OCI-LY7 (cell line): Measurements from ENCODE around the gene PTPRJ. TPM values are rescaled to one million over a fixed set of nuclear protein-coding genes. Genes with fewer than 3 reads are reported as not detected.

Experiments
- BruUV-seq: library from RNA; stranded (reverse); fragments of 400-500 nt; replicated peaks from 2 replicates; lab custom pipeline; 2021; lab: Mats Ljungman, UMichigan
- CTCF ChIA-PET: fragments of 300-600 bp; sonication (Branson Sonifier 250); formaldehyde crosslinking; loops from one replicate; lab custom pipeline; 2022; ENCODE audit warnings: antibody characterized with exemption; ENCODE audit not compliant: unreplicated experiment; lab: Charles Lee
- POLR2A ChIA-PET: fragments of 300-600 bp; sonication (Branson Sonifier 250); formaldehyde crosslinking; loops from one replicate; lab custom pipeline; 2022; ENCODE audit warnings: antibody characterized with exemption; lab: Charles Lee
- DNase-seq: peaks from one replicate; pipeline ENCODE4 v3.0.0-alpha.2; 2015; ENCODE audit warnings: low spot score
- H2AFZ ChIP-seq: fragments of 200-600 bp; sonication (generic), shearing (Covaris generic); 2 replicates; pipeline ENCODE4 v1.6.1; 2014; ENCODE audit warnings: mild to moderate bottlenecking, antibody characterized with exemption, low read length, moderate library complexity
- H3K27ac ChIP-seq: fragments of 200-600 bp; sonication (generic); 2 replicates; pipeline ENCODE4 v1.5.1; 2014; ENCODE audit warnings: mixed run types, low read depth, mild to moderate bottlenecking, moderate library complexity, low read length, inconsistent platforms; ENCODE audit not compliant: poor library complexity, severe bottlenecking
- H3K36me3 ChIP-seq: fragments of 200-600 bp; sonication (generic); 2 replicates; pipeline ENCODE4 v1.6.1; 2014; ENCODE audit warnings: mild to moderate bottlenecking, antibody characterized with exemption, low read length, moderate library complexity, mixed read lengths; ENCODE audit not compliant: insufficient read depth
- H3K4me1 ChIP-seq: fragments of 200-600 bp; sonication (generic); 2 replicates; pipeline ENCODE4 v1.5.1; 2014; ENCODE audit warnings: mild to moderate bottlenecking, low read length; ENCODE audit not compliant: insufficient read depth, poor library complexity, severe bottlenecking
- H3K4me2 ChIP-seq: fragments of 200-600 bp; sonication (generic); 2 replicates; pipeline ENCODE4 v1.6.1; 2014; ENCODE audit warnings: mild to moderate bottlenecking, low read length
- H3K4me3 ChIP-seq: fragments of 200-600 bp; sonication (generic); 2 replicates; pipeline ENCODE4 v1.5.1; 2014; ENCODE audit warnings: mild to moderate bottlenecking, low read depth, low read length; ENCODE audit not compliant: poor library complexity, severe bottlenecking
- H3K79me2 ChIP-seq: fragments of 200-600 bp; sonication (generic); 2 replicates; pipeline ENCODE4 v1.6.1; 2016; ENCODE audit warnings: low read depth, mild to moderate bottlenecking, low read length, moderate library complexity, mixed read lengths; ENCODE audit not compliant: insufficient read depth
- H3K9me2 ChIP-seq: fragments of 200-600 bp; sonication (generic); 2 replicates; pipeline ENCODE4 v1.6.1; 2016; ENCODE audit warnings: mild to moderate bottlenecking, low read length, mixed read lengths; ENCODE audit not compliant: insufficient read depth
- H3K9me3 ChIP-seq: fragments of 200-600 bp; sonication (generic); 2 replicates; pipeline ENCODE4 v1.6.1; 2014; ENCODE audit warnings: mild to moderate bottlenecking, mixed run types, low read length, mixed read lengths
- H4K20me1 ChIP-seq: fragments of 200-600 bp; sonication (generic); 2 replicates; pipeline ENCODE4 v1.6.1; 2014; ENCODE audit warnings: mild to moderate bottlenecking, antibody characterized with exemption, low read length, moderate library complexity, mixed read lengths; ENCODE audit not compliant: insufficient read depth
- CTCF ChIP-seq: fragments of 200-600 bp; sonication (generic); conservative IDR thresholded peaks from 2 replicates; pipeline ENCODE4 v1.5.1; 2014; ENCODE audit warnings: mild to moderate bottlenecking, antibody characterized with exemption, low read length, moderate library complexity, mixed read lengths
- EZH2phosphoT487 ChIP-seq: fragments of 200-600 bp; sonication (generic); IDR thresholded peaks from 2 replicates; pipeline ENCODE4 v1.6.1; 2018; ENCODE audit warnings: low read depth, borderline replicate concordance, mild to moderate bottlenecking, mixed run types, antibody characterized with exemption, low read length, moderate library complexity, mixed read lengths
- intact Hi-C: fragments of 100-400 bp; cut with micrococcal nuclease; formaldehyde crosslinking; loops from one replicate; pipeline ENCODE4 v1.10.0; 2022; ENCODE audit not compliant: unreplicated experiment
- total RNA-seq, 2 experiments: library from RNA; depleted of rRNA in 1 of 2; stranded (reverse); fragments of >200 nt in 1 of 2; shearing (Covaris generic) in 1 of 2; gene quantifications; 2 replicates each; pipeline ENCODE4 v1.2.3, GENCODE V29; 2014 to 2022

The PTPRJ gene
- total RNA-seq, 2 experiments from 2014 or later, result 5.4 to 28.3 TPM

DNA sequence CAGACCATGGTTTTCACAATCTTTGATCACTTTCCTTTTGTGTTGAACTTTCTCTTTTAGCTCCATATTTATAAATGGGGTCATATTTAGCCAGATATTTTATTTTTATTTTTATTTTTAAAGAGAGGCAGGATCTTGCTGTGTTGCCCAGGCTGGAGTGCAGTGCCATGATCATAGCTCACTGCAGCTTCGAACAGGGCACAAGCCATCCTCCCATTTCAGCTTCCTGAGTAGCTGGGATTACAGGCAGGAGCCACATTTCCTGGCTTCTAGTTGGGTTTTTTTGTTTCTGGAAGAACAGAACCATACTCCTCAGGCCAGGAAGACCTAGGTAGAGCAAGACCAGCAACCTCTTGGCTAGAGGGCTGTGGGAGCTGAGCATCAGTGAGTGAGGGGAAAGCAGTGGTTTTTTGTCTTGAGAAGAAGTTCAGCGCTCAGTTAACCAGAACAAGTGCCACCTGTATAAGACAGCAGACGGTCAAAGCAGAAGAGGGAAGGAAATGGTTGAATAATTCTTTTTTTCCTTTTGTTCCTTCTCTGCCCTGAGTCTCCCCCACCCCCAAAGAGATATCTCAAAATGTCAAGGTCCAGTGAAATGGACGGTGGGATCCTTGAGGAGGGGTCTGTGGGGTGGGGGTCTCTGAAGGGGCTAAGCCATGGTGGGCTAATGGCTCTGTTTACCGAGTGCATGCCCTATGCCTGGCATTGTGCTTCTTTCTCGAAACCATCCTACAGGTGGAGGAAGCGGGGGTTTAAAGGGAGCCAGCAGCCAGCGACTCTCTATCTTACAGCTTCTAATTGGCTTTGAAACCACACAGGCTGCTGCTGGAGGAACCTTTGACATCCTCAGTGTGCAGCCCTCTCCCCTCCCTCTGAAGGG, 63.0 kb downstream of the PTPRJ start:
- peak overlapping the region; percentile 50 for H3K4me3 ChIP-seq
- H4K20me1 ChIP-seq, result no peaks in the 10 kb centered on the region
- BruUV-seq, result no TSS peak
- H2AFZ ChIP-seq, result peak overlapping the region; percentile 1; the same call in 1 of the 2 replicates
- peak; percentile 91 for DNase-seq
- H3K9me2 ChIP-seq, result no peaks in the 10 kb centered on the region
- H3K79me2 ChIP-seq, result peaks cover 23% of the 10 kb centered on the region; the same call in 1 of the 2 replicates
- no peak for TF ChIP-seq CTCF
- TF ChIP-seq EZH2phosphoT487, result no peak
- H3K9me3 ChIP-seq, result no peaks in the 10 kb centered on the region
- ChIA-PET POLR2A (interaction anchor here (0.5 to 4.6 kb wide), 19 partner anchors 9 to 312 kb away, joined by 3 to 36 read pairs (median 4); no protein-coding TSS in a partner anchor), CTCF (interaction anchor here (0.6 to 1.2 kb wide), 3 partner anchors 10 to 30 kb away, joined by 3 to 6 read pairs (median 4); no protein-coding TSS in a partner anchor)
- peaks cover 82% of the 10 kb centered on the region for H3K4me1 ChIP-seq
- intact Hi-C loops, result loop anchor here (1.0 kb wide), 4 partner anchors 11 to 66 kb away; no protein-coding TSS in a partner anchor
- H3K27ac ChIP-seq, result peak overlapping the region; percentile 92
- peaks cover 11% of the 10 kb centered on the region; the same call in 1 of the 2 replicates for H3K36me3 ChIP-seq
- H3K4me2 ChIP-seq, result peak overlapping the region; percentile 83

DNA sequence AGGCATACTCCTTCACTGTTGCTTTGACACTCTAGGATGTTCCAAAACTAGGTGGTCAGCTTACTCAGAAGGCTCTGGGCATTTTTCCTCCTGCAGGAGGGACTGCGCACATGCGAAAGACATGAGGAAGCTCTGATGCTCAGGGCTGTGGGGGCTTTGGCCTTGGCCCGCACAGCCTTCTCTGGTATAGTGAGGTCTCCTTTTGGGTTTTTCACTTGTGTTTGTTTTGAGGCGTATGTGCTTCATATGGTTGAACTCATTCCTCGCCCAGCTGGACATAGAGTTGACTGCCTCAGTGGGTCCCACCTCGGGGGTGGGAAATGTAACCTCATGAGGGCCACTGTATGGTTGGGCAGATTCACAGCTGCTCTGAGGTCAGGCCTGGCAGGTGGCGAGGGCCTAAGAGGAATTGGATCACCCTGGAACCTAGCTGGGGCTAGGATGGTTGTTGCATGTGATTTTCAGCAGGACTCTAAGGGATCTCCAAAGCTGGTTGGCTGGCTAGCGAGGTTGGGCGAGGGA, 63.7 kb downstream of the PTPRJ start:
- TF ChIP-seq EZH2phosphoT487 (no peak), CTCF (no peak)
- BruUV-seq, result no TSS peak

More for the DNA sequence above, 63.7 kb downstream of the PTPRJ start:
- Histone ChIP-seq H3K9me3 (no peaks in the 10 kb centered on the region), H2AFZ (peak overlapping the region; percentile 1; the same call in 1 of the 2 replicates), H3K4me1 (peaks cover 84% of the 10 kb centered on the region), H3K4me3 (peak overlapping the region; percentile 50), H4K20me1 (no peaks in the 10 kb centered on the region), H3K79me2 (peaks cover 23% of the 10 kb centered on the region; the same call in 1 of the 2 replicates), H3K36me3 (peaks cover 11% of the 10 kb centered on the region), H3K27ac (peak overlapping the region; percentile 92), H3K4me2 (peak overlapping the region; percentile 83), H3K9me2 (no peaks in the 10 kb centered on the region)
- peak; percentile 76 for DNase-seq
- ChIA-PET POLR2A (interaction anchor here (0.6 to 4.6 kb wide), 13 partner anchors 8 to 64 kb away, joined by 3 to 36 read pairs (median 6); no protein-coding TSS in a partner anchor), CTCF (interaction anchor here (0.6 to 1.2 kb wide), 3 partner anchors 11 to 109 kb away, joined by 3 to 6 read pairs (median 4); no protein-coding TSS in a partner anchor)
- intact Hi-C loops, result loop anchor here (1.0 kb wide), 4 partner anchors 12 to 65 kb away; no protein-coding TSS in a partner anchor
